Measurements from ENCODE around the gene DNASE2.
"Not testable (repeated sequence)": the region's sequence is repeated elsewhere in the genome, so short reads cannot be mapped to it uniquely, and the experiment has no call there.

The DNASE2 gene

DNA sequence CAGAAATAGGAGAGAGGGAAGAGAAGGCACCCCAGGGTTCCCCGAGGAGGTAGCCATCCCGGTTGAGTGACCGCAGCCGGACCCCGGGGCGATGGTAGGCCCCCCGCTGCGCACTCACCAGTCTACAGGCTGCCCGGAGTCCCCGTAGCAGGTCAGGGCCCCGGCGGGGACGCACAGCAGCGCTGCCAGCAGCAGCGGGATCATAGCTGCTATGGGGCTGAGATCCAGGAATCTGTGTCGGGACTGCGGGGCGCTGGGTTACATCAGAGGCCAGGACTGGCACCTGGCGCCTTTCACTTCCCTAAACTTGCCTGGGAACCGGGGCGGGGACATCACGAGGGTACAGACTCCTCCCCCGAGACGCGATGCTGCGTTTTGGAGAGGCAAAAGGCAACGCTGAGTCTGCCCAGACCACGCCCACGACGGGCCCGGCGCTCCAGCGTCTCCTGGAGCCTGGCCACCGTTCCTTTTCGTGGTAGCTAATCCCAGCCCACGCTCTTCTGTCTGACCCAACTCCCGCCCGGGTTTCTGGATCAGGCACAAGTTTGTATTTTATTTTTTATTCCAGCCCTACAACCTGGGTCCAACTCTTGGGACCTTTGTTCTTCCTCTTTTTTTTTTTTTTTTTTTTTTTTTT is at the start of gene DNASE2:
Gene DNASE2, minus strand, starts transcription at position 278 of the 637 bp plus-strand sequence. Its CDS starts 74 bp downstream, at position 204.
- in situ Hi-C loops (cut with HindIII; ENCODE audit: low sequenced_read_pairs), result no loop called here

DNA sequence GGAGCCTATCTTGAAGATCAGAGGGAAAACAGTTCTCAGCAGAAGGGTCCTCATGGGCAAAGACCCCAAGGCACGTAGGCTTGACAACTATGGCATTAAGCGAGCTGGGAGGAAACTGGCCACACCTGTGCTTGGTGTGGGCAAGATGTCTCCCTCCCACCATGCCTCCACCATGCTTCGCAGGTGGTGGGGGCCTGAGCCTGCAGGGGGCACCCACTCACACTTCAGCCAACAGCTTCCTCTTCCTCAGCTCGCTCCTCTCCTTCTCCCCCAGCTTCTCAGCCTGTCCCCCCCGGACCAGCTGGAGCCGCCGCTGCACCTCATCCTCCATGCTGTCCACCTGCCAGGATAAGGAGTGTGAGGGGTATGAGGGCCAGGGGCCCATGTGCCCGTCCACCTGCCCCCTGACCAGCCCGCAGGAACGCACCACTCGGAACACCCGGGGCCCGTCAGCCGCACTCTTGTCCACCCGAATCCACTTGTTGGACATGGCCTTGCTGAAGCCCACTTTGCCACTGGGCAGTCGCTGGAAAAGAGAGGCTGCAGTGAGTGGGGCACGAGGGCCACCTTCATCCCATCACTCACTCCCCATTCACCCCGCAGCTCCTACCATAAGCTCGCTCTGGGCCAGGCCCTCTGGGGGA is 48.9 kb upstream of the DNASE2 start:
- in situ Hi-C loops (cut with HindIII; ENCODE audit: low sequenced_read_pairs), result no loop called here

GRCh38 chr19:12924621-12925310 is 43.5 kb upstream of the DNASE2 start:
- in situ Hi-C loops (cut with HindIII; ENCODE audit: low sequenced_read_pairs), result no loop called here

DNA sequence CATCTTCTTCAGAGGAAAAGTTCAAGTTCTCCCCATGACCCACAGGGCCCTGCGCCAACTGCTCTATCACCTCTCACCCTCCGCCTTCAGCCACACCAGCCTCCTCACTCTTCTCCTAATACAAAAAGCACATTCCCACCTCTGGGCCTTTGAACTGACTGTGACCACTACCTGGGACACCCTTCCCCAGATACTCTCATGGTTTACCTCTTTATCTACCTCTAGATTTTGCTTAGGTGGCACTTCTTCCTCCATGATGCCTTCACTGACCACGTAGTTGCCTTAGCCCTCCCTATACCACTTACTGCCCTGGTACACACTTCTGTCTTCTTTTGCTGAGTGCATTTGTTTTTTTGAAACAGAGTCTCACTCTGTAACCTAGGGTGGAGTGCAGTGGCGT is 41.7 kb upstream of the DNASE2 start:
- in situ Hi-C loops (cut with HindIII; ENCODE audit: low sequenced_read_pairs), result no loop called here

DNA sequence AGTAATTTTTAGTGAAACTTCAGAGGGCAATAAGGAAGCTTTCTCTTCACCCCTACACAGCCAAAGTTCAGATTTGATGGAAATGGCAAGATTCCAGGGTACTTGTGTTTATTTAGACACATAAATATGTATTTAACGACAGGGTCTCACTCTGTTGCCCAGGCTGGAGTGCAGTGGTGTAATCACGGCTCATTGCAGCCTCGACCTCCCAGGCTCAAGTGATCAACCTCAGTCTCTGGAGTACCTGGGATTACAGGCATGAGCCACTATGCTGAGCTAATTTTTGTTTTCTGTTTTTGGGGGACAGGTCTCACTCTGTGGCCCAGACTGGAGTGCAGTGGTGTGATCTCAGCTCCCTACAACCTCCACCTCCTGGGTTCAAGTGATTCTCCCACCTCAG is 39.8 kb upstream of the DNASE2 start:
- in situ Hi-C loops (cut with HindIII; ENCODE audit: low sequenced_read_pairs), result no loop called here

DNA sequence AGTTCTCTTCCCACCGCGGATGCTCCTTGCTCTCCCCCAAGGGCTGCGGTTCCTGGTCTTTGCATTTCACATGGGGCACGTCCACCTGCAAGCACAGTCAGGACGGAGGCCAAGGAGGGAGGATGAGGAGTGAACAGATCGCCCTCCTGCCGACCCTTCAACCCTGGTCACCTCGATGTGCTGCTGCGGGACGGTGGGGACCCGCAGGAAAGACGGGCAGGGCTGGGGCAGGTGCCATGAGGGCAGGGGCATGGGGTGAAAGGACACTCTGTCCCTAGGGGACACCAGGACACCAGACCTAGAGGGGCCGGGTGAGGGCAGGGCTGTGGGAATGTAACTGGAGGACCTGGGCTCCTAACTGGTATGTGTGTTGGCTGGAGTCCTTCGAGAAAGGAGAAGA is 37.0 kb upstream of the DNASE2 start:
- in situ Hi-C loops (cut with HindIII; ENCODE audit: low sequenced_read_pairs), result no loop called here

DNA sequence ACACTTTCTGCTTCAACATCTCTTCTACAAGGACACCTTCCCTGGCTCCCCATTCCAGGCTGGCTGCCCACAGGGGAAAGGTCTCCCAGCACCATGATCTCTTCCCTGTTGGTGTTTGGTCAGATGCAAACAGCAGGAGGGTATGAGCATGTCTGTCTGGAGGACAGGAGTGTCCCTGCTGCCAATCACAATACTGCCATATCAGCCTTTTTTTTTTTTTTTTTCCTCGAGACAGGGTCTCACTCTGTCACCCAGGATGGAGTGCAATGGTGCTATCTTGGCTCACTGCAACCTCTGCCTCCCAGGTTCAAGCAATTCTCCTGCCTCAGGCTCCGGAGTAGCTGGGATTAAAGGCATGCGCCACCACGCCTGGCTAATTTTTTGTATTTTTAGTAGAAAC is 34.6 kb upstream of the DNASE2 start:
- in situ Hi-C loops (cut with HindIII; ENCODE audit: low sequenced_read_pairs), result not testable (repeated sequence)

GRCh38 chr19:12913851-12914690 is 32.8 kb upstream of the DNASE2 start:
- in situ Hi-C loops (cut with HindIII; ENCODE audit: low sequenced_read_pairs), result no loop called here

GRCh38 chr19:12913011-12913561 is 31.8 kb upstream of the DNASE2 start:
- in situ Hi-C loops (cut with HindIII; ENCODE audit: low sequenced_read_pairs), result no loop called here

DNA sequence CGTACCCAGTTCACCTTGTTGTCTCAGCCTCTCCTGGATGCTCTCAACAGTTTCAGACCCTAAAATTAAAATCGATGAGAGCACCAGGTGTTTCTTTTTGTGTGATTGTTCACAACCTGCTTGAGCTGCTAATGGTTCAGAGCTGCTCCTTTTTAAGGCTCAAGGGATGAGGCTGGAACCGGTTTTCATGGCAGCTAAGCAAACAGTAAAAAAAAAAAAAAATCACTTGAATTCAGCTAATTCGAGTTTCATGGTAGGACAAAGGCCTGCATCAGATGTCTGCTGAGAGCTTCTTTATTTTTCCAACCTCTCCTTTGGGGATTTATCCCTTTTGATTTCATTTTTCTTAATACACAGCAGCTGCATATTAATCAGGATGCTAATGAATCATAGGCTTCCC is 31.3 kb upstream of the DNASE2 start:
- in situ Hi-C loops (cut with HindIII; ENCODE audit: low sequenced_read_pairs), result no loop called here

- in situ Hi-C loops (cut with HindIII; ENCODE audit: low sequenced_read_pairs), result no loop called here
Measured at GRCh38 chr19:12907166-12907565, 25.9 kb upstream of the DNASE2 start.

DNA sequence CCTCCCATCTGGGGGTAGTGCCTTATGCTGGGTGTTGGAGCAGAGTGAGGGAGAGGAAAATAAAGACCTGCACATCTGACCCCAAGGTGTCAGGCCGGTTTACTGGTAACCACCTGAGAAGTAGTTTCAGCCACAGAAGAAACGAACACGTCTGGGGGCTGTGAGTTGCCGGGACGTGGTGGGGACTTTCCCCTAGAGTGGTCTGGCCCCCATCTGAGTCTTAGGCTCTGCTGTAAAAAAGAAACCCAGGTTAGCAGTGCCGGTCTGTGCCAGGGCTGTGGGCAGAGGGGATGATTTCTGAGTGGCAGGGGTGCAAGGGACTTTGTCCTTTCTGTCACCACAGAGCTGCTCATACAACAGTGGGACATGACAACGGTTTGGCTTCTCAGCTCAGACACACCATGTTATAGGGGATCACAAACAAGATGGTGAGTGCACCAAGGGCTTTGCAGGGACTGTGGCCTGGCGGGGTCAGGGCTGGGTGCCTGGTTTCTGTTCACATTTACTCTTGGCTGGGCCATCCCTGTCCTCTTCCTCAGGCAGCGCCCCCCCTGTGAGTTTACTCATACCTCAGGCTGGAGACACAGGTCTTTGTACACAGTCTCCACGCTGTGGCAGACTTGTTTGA is 18.8 kb upstream of the DNASE2 start:
- in situ Hi-C loops (cut with HindIII; ENCODE audit: low sequenced_read_pairs), result no loop called here

- in situ Hi-C loops (cut with HindIII; ENCODE audit: low sequenced_read_pairs), result no loop called here
Measured at GRCh38 chr19:12896460-12896859, 15.2 kb upstream of the DNASE2 start.

GRCh38 chr19:12893582-12893981 is 12.3 kb upstream of the DNASE2 start:
- in situ Hi-C loops (cut with HindIII; ENCODE audit: low sequenced_read_pairs), result no loop called here

- in situ Hi-C loops (cut with HindIII; ENCODE audit: low sequenced_read_pairs), result no loop called here
Measured at GRCh38 chr19:12891553-12892021, 10.3 kb upstream of the DNASE2 start.

DNA sequence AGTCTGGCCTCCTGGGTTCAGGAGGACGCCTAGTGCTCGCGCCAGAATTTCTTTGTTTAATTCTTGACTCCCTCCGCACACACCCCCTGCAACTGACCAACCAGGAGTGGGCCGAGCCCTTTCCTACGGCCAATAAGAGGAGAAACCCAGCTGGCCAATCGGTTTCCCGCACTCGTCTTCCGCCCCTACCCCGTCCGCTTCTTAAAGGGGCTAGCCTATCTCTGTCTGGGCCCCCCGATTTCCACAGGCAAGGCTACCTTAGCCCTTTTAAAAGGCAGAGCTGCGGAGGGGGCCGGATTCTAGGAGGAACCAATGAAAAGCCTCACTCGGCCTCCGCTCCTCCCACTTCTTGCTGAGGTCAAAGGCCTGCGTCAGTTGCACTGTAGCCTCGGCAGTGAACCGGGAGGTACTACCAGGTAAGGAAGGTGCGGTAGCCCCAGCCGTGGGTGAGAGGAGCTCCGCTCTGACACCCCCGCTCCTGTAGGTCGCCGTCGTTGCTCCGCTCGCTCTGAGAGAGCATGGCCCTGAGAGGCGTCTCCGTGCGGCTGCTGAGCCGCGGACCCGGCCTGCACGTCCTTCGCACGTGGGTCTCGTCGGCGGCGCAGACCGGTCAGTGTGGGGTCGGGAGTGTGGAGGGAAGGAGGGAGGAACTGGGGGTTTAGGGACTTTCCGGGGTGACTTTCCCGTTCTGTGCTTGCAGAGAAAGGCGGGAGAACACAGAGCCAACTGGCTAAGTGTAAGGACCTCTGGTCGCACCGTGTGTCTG is 9.7 kb upstream of the DNASE2 start, which contains the start of gene GCDH:
Gene GCDH, plus strand, starts transcription at position 374 of the 766 bp plus-strand sequence. Its CDS starts 145 bp downstream, at position 519.
- in situ Hi-C loops (cut with HindIII; ENCODE audit: low sequenced_read_pairs), result no loop called here

GRCh38 chr19:12890299-12890786 is 9.1 kb upstream of the DNASE2 start:
- in situ Hi-C loops (cut with HindIII; ENCODE audit: low sequenced_read_pairs), result not testable (repeated sequence)

DNA sequence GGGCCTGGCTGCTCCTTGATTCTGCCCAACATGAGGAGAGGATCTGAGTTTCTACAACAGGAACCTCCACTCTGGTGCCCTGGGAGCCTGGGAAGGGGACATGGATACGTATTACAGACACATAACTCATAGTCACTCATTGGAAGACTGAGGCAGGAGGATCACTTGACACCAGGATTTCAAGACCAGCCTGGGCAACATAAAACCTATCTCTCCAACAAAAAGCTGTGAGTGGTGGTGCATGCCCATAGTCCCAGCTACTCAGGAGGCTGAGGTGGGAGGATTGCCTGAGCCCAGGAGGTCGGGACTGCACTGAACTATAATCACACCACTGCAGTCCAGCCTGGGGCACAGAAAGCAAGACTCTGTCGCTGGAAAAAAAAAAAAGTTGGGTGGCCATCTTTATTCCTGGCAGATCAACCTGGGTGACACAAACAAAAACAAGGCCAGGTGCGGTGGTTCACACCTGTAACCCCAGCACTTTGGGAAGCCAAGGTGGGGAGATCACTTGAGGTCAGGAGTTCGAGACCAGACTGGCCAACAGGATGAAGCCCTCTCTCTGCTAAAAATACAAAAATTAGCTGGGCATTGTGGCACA is 6.9 kb upstream of the DNASE2 start:
- in situ Hi-C loops (cut with HindIII; ENCODE audit: low sequenced_read_pairs), result no loop called here
